CD1c-positive myeloid dendritic cell (primary cell): ENCODE results near the gene TPTE.
"Not testable (repeated sequence)": the region's sequence is repeated elsewhere in the genome, so short reads cannot be mapped to it uniquely, and the experiment has no call there.

Source experiments
- DNase-seq: peaks from one replicate; pipeline ENCODE4 v3.0.0-alpha.2; 2016; ENCODE audit errors: extremely low spot score

TPTE gene

DNA sequence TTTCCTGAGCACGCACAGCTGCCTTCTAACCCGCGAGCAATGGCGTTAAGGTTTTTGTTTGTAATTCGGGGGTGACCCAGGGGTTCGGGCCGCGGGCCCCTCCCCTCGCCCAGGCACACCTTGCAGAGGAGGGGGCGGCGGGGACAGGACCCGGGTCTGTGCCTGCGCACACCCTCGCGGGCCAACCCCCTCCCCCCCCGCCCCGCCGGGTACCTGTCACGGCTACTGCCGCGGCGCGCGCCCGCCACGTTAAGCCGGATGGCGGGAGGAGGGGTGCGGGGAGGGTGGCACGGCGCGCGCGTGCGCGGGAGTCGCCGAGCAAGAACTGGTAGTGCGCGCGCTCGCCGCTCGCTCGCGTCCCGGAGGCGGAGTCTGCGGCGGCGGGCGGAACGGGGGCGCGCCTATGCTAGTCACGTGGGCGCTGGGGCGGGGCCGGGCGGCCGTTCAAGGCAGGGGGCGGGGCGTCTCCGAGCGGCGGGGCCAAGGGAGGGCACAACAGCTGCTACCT, at the start of gene TPTE:
Gene TPTE (plus strand): TSS at position 493 of the 508 bp plus-strand sequence. CDS start 17,141 bp downstream, outside the sequence.
- DNase-seq = no peak

DNA sequence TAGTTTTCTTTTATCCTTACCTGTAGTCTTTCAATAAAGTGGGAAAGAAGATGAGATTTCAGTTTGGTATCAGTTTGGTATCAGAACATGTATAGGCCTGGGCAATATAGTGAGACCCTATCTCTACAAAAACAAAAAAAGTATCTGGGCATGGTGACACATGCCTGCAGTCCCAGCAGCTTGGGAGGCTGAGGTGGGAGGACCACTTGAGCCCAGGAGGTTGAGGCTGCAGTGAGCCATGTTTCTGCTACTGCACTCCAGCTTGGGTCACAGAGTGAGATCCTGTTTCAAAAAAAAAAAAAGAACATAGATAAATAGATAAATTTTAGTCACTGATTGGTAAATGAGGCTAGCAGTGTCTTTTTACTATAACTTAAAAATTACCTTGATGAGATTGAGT, 49.4 kb upstream of the TPTE start:
- DNase-seq = not testable (repeated sequence)

DNA sequence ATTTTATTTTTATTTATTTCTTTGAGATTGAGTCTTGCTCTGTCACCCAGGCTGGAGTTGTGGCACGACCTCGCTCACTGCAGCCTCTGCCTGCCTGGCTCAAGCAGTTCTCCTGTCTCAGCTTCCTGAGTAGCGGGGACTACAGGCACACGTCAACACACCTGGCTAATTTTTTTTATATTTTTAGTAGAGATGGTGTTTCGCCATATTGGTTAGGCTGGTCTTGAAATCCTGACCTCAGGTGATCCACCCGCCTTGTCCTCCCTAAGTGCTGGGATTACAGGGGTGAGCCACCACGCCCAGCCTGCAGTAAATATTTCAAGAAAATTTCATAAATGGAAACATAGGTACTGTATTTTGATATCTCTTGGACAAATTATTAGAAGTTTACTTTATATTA, 43.6 kb upstream of the TPTE start:
- DNase-seq = not testable (repeated sequence)

DNA sequence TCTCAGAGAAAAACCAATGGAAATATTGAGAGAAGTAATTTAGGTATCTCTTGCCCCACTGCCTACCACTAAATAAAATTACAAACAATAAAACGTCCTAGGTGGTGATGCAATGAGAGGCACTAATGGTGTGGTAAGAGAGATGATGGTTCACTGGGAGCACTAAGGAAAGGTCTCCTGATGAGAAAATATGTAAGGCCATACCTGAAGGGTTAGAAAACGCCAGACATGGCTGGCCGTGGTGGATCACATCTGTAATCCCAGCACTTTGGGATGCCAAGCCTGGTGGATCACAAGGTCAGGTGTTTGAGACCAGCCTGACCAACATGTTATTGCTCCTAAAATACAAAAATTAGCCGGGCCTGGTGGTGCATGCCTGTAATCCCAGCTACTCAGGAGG, 41.5 kb upstream of the TPTE start:
- DNase-seq = not testable (repeated sequence)

DNA sequence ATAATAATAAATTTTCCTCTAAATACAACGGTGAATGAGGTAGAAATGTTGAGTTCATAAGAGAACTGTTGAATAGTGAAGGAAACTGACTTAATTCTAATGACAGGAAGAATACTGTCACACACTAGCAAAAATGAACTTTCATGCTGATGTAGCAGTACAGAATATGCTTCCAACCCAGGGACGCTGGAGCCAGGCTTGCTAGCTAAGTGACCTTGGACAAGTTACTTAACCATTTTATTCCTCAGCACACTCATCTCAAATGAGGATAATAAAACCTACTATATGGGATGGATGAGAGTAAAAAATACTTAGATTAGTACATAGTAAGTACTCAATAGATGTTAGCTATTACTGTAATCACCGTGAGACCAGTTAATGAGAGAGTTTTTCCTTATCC, 36.5 kb upstream of the TPTE start:
- DNase-seq = not testable (repeated sequence)

DNA sequence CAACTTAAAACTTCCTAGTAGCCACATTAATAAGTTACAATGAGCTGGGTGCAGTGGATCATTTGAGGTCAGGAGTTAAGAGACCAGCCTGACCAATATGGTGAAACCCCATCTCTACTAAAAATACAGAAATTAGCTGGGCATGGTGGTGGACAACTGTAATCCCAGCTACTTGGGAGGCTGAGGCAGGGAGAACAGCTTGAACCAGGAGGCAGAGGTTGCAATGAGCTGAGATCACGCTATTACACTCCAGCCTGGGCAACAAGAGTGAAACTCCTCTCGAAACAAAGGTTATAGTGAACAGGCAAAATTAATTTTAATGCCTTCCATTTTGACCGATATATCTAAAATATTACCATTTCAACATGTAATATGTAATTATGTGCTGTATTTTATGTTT, 30.9 kb upstream of the TPTE start:
- not testable (repeated sequence) for DNase-seq

DNA sequence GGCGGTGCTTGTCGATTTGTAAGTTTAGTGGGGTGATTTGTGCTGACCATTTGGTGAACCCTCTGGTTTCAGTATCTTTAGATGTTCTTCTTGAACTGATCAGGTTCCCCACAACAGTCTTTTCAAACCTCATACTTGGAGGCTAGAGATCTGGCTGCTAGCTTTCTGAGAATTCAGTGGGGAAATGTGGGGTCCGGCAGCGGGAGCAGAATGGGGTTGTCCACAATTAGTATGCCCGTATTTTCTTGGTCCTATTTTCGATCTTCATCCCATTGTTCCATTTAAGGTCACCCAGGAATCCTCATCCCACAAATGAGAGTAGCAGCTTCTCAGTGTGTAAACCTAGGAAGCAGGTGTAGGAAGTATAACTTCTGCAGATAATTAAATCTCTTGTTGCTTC, 10.3 kb upstream of the TPTE start:
- no peak for DNase-seq

DNA sequence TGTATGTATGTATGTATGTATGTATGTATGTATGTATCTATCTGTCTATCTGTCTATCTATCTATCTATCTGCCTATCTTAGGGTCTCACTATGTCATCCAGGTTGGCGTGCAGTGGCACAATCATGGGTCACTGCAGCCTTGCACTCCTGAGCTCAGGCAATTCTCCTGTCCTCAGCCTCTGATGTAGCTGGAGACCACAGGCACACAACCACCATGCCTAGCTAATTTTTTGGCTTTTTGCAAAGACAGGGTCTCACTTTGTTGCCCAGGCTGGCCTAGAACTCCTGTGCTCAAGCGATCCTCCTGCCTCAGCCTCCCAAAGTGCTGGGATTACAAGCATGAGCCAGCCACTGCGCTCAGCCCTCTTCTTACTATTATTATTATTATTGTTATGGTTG, 4.5 kb upstream of the TPTE start:
- not testable (repeated sequence) for DNase-seq

DNA sequence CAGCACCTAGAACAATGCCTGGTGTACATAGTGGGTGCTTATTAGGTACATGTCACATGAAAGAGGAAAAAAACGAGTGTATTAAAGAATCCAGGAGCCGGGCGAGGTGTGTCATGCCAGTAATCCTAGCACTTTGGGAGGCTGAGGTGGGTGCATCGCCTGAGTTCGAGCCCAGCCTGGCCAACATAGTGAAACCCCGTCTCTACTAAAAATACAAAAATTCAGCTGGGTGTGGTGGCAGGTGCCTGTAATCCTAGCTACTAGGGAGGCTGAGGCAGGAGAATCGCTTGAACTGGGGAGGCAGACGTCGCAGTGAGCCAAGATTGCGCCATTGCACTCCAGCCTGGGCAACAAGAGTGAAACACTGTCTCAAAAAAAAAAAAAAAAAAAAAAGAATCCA, 3.5 kb upstream of the TPTE start:
- not testable (repeated sequence) for DNase-seq

DNA sequence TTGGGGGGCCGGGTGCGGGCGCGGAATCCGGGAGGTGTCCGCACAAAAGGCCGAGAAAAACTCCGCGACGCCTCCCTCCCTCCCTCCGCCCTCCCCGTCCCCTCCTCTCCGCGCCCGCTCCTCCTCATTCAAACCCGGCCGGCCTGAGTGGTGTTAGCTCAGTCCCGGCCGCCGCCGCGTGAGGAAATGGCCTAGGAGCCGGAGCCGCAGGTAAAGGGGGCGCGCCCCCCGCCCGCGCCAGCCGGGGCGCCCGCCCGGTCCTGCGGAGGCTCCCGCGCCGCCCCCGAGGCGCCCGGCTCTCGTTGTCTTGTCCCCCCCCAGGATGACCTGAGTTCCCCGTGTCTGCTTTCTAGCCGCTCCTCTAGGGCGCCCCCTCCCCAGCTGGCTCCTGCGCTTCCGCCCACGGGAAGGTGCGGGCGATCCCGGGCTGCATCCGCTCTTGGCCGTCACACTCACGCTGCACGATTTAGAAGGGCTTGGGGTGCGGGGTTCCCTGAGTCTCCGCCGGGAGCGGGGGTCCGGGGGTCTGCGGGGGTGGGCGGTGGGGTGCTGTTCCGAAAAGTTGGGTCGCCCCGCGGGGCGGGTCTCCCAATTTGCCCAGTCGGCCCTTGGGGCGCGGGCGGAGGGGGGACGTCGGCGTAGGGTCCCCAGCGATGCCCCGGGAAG, 585 bp downstream of the TPTE start:
- not testable (repeated sequence) for DNase-seq

DNA sequence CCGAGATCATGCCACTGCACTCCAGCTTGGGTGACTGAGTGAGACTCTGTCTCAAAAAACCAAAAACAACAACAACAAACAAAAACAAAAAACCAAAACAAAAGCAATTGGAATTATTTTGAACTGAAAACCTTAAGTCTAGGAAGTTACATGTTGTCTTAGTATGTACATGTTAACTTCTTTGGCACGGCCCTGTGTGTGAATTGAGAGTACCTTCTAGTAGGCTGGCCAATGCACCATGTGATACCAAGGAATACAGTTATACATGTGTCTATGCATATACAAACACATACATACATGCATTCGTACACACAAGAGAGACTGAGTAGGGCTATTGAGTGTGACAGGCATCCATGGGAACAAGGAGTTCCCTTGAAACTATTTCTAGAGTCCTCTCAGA, 18.6 kb downstream of the TPTE start:
- no peak for DNase-seq

DNA sequence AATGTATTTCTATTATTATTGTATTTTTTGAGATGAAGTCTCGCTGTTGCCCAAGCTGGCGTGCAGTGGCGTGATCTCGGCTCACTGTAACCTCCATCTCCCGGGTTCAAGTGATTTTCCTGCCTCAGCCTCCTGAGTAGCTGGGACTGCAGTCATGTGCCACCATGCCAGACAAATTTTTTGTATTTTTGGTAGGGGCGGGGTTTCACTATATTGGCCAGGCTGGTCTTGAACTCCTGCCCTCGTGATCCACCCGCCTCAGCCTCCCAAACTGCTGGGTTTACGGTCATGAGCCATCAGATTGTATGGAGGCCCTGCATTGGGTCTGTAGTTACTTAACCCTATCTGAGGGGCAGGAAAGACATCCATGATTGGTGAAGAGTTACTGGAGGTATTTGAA, 23.0 kb downstream of the TPTE start:
- not testable (repeated sequence) for DNase-seq

DNA sequence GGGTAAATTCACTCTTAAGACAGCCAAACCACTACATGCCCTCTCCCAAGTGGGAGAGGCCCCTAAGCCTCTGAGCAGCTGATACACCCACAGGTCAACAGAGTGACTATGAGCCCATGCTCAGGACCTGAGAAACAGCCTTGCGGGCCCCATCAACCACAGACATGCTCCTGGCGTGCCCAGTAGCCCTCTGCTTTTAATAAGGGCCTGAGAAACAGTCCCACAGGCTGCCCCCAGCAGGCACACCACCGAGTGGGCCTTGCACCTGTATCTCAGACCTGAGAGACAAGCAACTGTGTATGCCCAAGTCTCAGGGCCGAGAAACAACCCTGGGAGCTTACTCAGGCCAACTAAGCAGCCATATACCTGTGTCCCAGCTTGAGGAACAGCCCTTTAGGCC, 26.5 kb downstream of the TPTE start:
- DNase-seq = not testable (repeated sequence)

DNA sequence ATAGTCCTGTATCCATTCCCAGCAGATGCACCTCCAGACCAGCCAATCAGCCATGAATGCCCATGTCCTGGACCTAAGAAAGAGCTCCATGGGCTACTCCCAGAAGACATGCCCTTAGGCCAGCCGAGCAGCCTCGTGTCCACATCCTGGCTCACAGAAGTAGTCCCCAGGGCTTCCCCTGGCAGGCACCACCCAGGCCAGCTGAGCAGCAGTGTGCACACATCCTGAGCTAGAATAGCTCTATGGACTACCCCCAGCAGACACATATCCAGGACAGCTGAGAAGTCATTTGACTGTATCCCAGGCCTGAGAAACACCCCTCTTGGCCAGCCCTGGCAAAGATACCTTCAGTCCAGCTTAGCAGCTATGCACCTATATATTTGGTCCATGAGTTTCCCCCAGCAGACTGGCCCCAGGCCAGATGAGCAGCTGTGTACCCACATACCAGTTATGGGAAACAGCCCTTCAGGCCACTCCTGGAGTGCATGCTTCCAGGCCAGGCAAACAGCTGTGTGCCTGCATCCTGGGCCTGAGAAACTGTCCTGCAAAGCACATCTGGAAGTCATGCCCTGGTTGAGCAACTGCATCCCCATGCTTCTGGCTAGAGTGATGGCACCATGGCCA, 27.1 kb downstream of the TPTE start:
- DNase-seq = not testable (repeated sequence)

DNA sequence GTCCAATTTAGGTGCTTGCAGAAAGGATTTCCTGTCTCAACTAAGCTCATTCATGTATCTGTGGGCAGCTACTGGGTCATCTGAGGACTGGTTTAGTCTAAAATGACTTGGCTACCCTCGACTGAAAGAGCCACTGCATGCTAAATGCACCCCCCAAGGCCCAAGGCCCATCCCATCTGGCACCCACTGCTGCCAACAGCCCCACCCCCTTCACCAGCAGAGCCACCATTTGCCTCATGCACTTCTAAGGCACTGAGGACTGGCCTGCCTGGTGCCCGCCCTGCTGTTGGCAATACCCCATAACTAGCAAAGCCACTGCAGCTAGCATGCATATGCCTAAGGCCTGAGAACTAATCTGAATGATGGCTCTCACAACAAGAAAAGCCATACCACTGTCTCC, 49.4 kb downstream of the TPTE start:
- not testable (repeated sequence) for DNase-seq

DNA sequence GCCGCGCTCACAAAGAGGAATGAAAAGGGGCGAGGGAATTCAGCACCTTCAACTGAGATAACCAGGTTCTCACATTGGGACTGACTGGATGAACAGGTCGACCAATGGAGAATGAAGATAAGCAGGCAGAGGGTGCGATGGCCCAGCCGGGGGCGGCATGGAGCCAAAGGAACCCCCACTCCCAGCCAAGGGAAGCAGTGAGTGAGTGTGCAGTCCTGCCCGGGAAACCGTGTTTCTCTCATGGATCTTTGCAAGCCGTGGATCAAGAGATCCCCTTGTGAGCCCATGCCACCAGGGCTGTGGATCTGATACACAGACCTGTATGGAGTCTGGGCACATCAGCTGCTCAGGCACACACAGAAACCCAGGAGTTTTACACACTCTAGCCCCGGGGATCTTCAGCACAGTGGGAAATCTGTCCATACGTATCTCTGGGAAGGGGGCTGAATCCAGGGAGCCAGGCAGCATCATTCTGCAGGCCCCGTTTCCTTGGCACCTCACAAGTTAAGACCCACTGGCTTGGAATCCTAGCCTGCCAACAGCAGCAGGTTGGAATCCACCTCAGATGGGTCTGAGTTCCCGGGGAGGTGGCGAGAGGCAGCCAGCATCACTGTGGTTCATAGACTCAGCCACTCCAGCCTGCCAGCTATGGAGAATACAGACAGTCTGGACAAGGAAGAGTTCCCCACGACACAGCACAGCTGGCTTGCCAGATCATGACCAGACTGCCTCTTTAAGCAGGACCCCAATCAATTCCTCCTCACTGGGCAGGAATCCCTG, 53.3 kb downstream of the TPTE start:
- not testable (repeated sequence) for DNase-seq

DNA sequence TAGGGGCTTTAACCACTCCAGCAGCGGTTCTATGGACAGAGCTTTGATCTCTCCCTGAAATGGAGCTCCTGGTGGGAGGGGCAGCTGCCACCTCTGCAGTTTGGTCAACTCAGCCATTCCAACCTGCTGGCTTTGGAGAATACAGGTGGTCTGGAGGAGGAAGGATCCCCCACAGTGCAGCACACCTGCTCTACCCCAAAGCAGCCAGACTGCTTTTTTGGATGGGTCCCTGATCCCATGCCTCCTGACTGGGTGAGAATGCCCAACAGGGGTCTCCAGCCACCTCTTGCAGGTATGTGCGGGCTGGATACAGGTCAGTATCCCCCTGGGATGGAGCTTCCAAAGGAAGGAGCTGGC, 53.9 kb downstream of the TPTE start:
- DNase-seq = no peak

DNA sequence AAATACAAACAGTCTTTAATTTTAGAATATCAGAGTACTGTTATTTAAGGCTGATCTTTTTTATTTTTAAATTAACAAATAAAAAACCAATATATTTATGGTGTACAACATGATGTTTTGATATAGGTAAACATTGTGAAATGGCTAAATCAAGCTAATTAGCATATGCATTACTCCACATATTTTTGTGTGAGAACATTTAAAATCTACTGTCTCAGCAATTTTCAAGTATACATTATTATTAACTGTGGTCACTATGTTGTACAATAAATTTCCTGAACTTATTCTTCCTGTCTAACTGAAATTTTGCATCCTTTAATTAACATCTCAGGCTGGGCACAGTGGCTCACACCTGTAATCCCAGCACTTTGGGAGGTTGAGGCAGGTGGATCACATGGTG, 57.5 kb downstream of the TPTE start:
- not testable (repeated sequence) for DNase-seq

DNA sequence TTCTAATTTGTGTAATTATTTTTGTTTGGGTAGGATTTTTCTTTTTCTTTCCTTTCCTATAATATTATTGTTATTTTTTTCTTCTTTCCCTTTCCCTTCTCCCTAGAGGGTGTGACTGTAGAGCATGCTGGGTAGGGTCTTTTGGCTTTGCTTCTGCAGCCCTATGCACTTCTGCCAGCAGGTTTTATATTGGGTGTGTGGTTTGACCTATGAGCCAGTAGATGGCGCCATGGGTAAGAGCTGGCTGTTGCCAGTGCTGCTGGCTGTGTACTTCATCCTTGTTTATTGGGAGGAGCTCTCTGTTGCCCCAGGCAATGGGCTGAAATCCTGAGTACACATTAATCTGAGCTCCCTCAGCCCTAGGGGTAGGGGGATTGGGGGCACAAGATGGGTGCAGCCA, 67.7 kb downstream of the TPTE start:
- not testable (repeated sequence) for DNase-seq

DNA sequence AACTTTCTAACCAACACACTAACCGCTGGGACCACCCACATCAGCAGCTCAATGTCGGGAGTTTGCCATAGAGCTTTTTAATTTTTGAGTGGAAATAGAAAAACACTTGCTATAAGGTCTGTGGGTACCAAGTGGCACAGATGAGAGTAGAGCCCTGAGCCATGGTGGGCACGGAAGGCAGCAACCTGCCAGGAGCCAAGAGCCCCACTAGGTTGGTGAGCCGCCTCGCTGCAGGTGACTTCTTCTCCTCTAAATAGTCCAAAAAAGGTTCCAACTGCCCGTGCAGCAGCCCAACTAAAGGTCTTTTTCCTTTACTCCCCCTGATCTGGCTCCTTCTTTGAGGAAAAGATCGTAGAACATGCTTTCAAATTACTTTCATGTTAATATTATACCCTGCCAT, 85.7 kb downstream of the TPTE start:
- not testable (repeated sequence) for DNase-seq

DNA sequence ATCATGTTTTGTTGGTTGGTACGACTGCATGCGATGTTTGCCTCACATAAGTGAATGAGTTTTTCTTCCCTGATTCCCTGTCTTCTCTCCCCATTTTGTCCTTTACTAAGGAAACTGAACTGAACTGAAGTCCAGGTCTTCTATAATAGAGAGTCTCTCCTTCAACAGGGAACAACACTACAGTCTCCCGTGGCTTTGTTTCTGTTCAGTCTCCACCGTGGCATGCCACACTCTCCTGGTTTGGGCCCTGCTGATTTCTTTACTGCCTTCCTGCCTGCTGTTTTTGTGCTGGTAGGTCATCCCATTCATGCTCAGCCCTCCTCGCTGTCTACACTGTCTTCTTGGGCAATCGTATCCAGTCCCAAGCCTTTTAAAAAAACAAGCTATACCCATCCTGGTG, 92.9 kb downstream of the TPTE start:
- DNase-seq = not testable (repeated sequence)

DNA sequence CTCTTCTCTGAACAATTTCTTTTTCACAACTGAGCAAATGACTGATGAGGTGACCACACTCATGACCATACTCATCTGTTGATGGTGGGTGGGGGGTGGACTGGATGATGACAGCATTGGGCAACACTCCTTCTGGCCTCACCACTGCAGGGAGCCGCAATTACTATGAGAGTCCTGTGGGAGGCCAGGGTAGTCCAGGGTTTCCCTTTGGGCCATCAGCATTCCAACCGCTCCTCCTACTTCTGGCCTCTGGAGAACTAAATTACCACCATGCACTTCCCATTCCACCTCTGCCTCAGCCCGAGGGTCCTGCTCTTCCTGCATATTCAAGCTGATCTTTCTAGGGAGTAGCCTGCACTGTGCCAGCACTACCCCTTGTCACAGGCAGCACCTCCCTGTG, 94.7 kb downstream of the TPTE start:
- DNase-seq = not testable (repeated sequence)

DNA sequence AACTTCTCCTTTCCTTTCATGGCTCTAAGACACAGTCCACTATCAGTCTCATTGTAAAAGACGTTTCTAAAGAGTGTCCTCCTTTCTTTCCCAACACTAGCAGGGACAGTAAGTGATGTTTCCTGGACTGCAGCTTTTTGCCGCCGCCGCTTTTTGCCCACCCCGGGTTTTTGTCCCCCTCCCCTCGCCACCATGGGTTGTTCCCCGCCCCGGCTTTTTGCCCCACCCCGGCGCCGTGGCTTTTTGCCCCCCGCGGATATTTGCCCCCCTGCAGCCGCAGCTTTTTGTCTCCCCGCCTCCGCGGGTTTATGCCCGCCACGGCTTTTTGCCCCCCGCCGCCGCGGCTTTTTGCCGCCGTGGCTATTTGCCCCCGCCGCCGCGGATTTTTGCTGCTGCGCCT, 95.2 kb downstream of the TPTE start:
- no peak for DNase-seq
